Activated gamma-delta T cell (primary cell): ENCODE measurements around the gene MTHFD2L.
"Not testable (repeated sequence)": the region's sequence is repeated elsewhere in the genome, so short reads cannot be mapped to it uniquely, and the experiment has no call there.

ENCODE experiments used
- DNase-seq: peaks from one replicate; lab custom pipeline; 2025; lab: John Stamatoyannopoulos, UW

MTHFD2L gene

DNA sequence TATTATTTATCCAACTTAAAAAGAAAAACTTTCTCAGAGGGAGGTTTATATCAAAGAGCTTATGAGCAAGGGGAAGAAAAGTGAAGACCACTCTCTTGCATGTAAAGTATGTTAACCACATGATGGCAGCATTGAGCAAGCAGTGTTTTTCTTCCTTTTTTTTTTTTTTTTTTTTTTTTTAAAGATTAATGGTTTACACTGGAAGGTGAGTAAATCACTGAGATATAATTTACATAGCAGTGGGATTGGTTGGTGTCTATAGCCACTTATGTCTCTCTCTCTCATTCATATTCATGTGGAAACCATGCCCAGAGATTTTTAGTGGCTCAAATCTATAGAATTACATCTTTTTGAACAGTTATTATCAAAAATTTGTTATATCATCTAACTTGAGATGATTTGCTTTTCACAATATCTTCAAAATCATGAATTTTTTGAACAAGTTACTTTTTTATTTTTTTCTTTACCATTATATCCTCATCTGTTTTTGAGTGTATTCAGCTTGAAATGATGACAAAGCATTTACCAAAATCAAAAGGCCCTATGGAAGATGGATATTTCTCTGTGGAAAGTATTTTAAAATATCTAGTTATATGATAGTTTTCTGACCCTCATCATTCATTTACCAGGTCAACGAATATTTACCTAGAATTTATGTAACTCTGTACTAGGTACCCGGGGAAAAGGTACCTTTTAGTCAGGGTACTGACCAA lies 31.6 kb downstream of the MTHFD2L start:
- DNase-seq = no peak

DNA sequence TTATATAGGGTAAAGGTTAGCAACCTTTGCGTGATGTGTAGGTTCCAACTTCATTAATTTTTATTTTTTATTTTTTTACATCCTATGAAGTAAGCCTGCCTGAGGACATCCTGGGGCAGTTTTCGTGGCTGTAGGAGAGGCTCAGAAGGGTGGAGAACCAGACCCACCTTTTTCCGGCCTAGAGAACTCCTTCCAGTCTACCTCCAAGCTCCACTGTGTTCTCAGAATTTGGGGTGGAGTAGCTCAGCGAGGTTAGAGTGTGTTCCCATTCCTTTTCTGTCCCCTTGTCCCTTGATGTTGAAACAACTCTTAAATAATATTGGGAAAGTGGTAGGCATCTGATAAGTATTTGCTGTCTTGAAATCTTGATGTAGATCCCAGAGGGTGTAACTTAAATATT lies 32.4 kb downstream of the MTHFD2L start:
- no peak for DNase-seq

DNA sequence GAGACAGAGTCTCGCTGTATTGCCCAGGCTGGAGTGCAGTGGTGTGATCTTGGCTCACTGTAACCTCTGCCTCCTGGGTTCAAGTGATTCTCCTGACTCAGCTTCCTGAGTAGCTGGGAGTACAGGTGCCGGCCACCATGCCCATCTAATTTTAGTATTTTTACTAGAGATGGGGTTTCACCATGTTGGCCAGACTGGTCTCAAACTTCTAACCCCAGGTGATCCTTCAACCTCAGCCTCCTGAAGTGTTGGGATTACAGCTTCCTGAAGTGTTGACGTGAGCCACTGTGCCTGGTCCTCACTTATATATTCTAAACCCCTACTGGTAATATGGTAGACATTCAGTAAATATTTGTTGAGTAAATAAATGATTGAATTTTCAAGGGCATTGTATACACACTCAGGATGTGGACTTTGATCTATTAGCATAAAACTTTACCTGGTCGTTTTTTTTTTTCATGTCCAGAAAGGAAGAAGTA lies 33.0 kb downstream of the MTHFD2L start:
- DNase-seq = no peak

DNA sequence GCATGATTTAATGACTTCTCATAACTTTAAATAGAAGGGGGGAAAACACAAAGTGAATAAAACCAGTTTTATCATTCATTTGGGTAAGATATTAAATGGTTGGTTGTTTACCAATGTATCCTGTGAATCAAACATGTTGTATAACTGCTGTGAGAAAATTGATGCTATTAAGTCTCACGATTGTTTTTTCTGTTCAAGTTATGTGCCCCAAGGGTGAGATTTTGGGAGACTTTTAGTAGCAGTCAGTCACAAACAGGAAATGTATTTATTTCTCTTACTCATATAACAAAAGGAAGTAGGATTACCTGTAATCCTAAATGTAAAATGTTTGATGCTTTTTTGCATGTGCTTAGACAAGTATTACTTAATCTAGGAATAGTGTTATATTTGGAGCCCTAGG lies 39.2 kb downstream of the MTHFD2L start:
- DNase-seq = no peak

DNA sequence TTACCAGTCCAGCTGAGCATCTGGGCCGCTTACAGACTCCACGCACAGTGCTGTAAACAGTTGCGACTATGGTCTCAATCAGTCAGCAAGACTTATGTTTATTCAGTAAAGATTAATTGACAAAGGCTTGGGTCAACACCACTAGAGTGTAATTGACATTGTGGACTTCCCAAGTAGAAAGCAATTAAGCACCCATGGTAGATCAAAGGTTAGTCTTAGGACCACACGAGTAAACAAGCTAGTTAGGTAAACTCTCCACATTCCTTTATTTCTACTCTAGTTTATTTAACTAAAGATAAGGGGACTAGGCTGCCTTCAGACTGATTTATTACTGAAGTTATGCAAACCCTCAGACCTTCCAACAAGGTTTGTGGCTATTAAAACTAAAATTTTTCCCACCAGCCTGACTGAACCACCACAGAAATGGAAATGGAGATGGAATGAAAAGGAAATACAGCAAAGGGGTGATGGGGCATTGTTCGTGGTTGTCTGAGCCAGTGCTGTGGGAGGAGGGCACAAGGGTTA lies 44.2 kb downstream of the MTHFD2L start:
- no peak for DNase-seq

DNA sequence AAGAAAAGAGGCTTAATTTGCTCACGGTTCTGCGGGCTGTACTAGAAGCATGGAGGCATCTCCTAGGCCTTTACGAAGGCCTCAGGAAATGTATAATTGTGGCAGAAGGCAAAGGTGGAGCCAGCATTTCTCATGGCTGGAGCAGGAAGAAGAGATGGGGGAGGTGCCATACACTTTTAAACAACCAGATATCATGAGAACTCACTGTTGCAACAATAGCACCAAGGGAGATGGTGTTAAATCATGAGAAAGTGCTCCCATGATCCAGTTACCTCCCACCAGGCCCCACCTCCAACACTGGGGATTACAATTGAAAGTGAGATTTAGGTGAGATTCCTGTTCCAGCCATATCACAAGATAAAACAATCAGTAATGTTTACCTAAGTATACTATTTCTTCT lies 45.5 kb downstream of the MTHFD2L start:
- DNase-seq = no peak

DNA sequence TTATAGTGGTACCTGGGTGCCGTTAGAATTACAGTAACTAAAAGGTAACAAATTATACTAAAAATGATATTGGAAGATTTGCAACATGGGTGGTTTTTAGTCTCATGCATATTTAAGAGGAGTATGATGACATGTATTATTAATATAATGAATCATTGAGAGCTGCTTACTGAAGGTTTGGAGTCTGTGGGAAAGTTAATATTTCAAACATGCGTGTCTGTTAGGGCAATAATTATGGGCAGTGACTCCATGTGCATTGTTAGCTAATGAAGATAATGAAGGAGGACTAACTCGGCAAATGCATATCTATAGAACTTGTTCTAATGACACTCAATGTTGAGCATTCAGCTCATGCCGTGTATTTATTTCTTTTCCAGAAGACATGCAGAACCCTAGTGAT lies 47.1 kb downstream of the MTHFD2L start:
- DNase-seq = no peak

DNA sequence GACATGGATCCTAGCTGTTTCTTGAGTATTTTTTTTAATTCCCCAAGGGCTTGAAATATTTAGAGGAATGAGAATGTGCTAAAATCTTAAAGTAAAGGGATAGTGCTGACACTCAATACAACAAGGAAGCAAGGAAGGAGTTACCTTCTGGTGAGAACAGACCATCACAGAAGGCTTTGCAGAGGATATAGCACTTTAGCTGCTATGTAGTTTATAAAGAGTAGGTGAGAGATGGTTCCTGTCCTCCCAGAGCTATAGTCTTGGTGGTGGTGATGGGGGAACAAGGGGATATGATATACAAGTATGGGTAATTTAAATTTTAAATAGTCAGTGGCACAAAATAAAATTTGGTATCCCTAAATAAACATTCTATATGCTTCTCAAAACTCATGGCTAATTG lies 47.6 kb downstream of the MTHFD2L start:
- no peak for DNase-seq

DNA sequence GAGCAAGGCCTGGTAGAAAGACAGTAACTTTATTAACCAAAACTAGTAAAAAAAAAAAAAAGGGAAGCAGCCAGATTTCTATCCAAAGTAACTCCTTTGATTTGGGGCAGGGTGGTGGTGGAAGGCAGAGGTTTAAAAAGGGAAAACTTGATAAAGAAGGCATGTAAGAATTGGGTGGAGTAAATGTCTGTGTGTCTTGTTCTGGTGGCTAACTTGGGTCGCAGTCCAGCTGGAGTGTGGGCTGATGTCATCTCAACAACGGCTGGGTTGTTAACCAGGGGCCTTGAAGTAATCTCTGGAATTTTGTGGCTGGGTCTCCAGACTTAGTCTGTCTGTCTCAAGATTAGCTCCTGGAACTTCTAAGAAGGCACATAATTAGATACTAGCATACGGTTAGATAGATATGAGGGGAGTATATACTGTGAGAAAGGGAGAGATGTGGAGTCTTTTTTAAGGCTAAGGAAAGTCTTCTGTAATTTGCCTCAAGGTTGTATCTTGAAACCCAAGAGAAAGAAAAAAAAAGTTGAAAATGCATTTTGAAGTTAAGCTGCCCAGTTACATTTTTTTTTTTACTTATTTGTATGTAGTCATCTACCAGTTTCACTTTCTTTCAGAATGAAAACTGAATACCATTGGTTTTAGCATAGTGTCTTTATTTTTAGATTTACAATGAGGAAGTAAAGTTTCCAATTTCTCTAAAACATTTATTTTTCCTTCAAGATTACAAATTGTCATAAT lies 48.3 kb downstream of the MTHFD2L start:
- DNase-seq = no peak

DNA sequence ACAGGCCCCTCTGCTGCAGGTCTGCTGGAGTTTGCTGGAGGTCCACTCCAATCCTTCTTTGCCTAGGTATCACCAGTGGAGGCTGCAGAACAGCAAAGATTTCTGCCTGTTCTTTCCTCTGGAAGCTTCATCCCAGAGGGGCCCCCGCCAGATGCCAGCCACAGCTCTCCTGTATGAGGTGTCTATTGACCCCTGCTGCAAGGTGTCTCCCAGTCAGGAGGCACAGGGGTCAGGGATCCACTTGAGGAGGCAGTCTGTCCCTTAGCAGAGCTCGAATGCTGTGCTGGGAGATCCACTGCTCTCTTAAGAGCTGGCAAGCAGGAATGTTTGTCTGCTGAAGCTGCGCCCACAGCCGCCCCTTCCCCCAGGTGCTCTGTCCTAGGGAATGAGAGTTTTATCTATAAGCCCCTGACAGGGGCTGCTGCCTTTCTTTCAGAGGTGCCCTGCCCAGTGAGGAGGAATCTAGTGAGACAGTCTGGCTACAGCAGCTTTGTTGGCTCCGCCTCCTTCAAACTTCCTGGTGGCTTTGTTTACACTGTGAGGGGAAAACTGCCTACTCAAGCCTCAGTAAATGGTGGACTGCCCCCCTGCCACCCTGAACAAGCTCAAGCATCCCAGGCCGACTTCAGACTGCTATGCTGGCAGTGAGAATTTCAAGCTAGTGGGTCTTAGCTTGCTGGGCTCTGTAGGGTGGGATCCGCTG lies 56.7 kb downstream of the MTHFD2L start:
- not testable (repeated sequence) for DNase-seq

DNA sequence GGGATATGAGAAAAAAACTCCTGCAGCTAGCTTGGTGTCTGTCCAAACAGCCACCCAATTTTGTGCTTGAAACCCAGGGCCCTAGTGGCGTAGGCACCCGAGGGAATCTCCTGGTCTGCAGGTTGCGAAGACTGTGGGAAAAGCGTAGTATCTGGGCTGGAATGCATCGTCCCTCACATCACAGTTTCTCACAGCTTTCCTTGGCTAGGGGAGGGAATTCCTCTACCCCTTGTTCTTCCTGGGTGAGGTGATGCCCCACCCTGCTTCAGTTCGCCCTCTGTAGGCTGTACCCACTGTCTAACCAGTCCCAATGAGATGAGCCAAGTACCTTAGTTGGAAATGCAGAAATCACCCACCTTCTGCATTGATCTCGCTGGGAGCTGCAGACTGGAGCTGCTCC lies 57.3 kb downstream of the MTHFD2L start:
- not testable (repeated sequence) for DNase-seq

DNA sequence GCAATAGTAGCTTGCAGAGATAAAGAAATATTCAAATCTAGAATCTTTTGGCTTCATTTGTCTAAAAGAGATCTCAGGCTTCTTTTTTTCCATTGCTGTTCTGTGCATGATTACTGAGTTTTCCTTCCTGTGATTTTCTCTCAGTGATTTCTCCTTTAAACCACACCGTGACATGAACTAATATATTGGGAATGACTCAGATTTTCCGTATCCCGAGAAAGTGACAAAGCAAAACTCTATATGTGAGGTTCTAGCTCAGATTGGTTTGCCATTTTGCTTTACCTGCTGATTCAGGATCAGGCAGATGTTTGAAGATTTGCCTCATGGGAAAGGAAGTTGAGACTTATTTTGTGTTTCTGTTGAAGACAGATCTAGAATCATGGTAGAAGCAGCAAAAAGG lies 59.4 kb downstream of the MTHFD2L start:
- DNase-seq = no peak

DNA sequence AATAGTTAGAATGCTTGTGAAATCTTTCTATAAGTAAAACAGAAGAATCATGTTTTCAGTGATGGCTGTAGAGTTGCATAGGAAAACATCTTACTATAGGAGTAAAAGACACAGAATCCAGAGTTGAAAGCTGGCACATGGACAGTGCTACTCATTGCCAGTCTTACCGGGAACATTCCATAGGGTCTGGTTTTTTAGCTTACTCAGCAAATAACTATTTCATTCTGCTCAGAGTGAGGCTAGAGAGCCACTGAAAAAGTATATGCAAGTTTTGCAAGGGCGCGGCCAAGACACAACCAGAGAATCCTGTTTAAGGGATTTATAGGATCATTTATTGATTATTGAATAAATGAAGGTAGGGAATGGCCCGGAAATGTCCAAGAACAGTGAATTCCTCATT lies 60.3 kb downstream of the MTHFD2L start:
- no peak for DNase-seq

DNA sequence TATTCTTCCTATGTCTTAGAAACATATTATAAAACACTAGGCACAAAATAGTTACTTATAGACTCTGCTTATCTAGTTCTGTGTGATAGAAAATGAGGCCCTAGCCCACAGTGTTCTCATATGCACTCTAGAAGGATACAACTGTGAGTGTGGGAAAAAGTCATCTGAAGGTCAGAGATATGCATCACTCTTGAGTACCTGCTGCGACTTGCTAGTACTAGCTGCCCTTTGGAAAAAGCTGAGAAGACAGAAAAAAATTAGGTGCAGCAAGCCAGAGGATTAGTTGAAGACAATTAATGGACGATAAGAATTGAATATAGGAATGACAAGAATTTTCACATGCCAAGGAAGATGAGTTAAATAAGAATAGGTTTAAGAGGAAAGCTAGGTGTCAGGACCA lies 61.3 kb downstream of the MTHFD2L start:
- DNase-seq = no peak

DNA sequence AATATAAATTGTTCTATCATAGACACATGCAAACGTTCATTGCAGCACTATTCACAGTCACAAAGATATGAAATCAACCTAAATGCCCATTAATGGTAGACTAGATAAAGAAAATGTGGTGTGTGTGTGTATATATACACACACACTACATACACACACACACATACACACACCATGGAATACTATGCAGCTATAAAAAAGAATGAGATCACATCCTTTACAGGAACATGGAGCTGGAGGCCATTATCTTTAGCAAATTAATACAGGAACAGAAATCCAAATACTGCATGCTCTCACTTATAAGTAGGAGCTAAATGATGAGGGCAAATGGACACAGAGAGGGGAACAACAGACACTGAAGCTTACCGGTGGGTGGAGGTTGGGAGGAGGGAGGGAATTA lies 65.2 kb downstream of the MTHFD2L start:
- no peak for DNase-seq

DNA sequence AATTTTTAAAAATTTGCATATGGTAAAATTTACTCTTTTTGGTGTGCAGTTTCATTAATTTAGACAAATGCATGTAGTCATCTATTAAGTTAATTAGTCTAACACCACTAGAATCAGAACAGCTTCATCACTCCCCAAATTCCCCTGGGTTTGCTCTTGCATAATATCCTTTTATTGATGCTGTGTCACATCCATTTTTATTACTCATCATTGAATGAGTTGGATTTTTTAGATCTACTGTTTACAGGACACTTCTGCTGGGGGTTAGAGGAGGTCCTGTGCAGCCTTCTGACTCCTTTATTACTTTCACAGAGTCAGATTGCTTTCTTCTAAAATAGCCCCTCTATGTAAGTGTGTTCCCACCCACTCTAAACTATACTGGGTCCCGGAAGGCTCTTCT lies 65.9 kb downstream of the MTHFD2L start:
- DNase-seq = no peak

DNA sequence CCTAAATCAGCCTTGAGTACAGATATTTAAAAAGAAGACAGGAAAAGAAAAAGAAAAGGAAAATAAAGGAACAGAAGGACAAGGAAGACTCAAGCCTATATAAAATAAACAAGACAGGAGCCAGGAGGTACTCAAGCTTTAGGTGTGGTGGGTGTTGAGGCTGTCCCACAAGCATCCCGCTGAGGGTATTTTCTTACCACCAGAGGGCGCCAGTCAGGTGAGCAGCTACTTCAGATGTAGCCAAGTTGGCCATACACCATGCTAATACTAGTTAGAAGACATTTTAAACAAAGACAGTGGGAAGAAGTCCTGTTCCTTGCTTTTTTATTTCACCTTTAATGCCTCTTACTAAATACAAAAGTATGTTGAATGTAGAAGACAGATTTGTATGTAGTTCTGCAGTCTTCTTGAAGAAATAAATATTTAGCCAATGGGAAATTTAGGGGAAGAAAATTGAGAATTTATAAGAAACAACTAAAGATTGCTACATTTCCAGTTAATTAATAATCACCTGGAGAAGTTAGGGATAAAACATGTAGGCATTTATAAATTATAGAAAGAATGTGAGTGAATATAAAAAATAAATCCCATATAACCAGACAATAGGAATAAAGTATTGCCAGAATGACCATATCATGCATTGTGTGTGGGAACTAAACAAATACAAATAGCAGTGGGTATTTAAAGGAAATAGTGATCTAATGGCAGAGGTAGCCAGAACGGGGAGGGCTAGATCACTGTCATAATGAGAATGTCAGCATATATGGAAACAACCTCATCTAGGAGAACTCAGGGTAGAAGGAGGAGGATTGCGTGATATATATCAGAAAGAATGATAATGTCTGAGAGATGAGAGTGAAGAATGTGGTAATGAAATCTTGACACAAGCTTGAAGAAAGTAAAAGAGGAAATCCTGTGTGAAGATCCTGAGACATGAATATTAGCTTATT lies 71.0 kb downstream of the MTHFD2L start:
- DNase-seq = no peak

DNA sequence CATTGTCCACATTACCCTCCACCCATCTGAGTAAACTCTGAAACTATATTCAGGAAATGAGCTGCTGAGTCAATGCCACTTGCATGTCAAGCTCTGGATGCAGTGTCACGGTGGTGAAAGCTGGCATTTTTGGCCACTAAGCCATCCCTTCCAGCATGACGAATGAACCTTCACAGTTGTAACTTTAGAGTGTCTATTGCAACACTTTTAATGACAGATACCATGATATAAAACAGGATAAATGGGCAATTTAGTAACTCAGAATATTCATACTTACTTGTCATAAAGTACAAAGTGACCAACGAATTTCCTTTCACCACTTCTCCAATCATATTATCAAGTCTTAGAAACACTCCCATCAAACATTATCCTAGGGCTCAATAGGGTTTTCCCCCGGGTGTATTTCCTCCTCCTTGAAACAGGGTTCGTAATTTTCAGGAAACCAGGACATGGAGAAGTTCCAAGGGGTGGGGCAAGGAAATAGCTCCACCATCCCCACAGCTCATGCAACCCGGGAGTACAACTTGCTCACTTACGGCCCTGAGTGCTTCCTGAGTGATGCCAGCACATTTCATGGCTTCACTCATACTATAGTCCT lies 73.1 kb downstream of the MTHFD2L start:
- DNase-seq = no peak

DNA sequence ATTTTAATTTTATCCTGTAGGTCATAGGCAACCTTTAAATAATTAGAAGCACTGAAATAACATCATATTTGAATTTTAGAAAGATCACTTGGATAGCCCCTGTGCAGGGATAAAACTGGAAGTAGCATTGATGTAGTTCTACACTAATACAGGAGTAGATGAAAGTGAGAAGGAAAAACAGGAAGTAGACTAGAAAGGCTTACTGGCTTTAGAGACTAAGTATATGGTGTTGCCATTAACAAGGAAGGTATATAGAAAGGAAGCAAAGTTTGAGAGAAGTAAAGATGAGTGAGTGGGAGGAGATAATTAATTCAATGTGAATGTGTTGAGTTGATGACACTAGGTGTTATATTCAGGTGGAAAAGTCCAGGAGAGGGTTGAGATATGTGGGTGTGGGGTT lies 77.2 kb downstream of the MTHFD2L start:
- DNase-seq = no peak

DNA sequence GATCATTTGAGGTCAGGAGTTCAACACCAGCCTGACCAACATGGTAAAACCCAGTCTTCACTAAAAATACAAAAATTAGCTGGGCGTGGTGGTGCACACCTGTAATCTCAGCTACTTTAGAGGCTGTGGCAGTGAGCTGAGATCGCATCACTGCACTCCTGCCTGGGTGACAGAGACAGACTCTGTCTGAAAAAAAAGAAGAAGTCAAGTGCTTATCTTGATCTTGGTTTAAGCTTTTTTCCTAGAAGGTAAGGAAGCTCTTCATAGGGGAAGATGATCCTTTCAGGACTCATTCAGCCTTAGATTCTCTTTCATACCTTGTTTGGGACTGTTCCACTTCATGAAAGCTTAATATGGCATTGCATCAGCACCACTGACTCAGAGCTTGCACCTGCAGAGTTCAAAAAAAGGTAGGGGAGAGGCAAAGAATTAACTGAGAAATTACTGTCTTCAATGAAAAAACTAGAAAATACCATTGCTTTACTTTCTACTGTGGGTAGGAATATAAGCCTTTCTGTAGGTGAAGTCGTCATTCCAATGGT lies 79.6 kb downstream of the MTHFD2L start:
- no peak for DNase-seq

DNA sequence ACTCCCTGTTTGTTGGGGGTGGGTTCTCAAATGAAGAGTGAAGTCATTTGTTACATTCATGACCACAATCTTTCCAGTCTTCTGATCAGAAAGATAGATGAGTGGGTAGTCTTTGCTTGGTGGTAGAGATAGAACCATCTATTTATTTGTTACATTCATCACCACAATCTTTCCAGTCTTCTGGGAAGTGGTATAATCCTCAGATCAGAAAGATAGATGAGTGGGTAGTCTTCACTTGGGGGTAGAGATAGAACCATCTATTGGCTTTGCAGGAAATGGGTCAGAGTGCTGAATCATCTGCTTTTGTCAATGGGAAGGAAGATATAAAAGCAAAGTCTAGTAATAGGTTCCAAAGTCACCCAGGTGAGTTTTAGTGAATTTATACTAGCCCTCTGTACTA lies 86.1 kb downstream of the MTHFD2L start:
- DNase-seq = no peak
